Trophoblast cell (in vitro differentiated cells and primary cell): ENCODE results near the gene IKZF2.

ENCODE experiments used
- DNase-seq, 2 donors: peaks; one replicate each; pipeline ENCODE4 v3.0.0-alpha.2; 2016
- H2AFZ ChIP-seq: 2 replicates; pipeline ENCODE4 v1.6.1; 2013; ENCODE audit warnings: low read length, moderate library complexity, mild to moderate bottlenecking; ENCODE audit not compliant: insufficient read depth, poor library complexity
- H2AK5ac ChIP-seq: 2 replicates; pipeline ENCODE4 v1.6.1; 2013; ENCODE audit warnings: mild to moderate bottlenecking, low read length
- H2BK120ac ChIP-seq: 2 replicates; pipeline ENCODE4 v1.6.1; 2013; ENCODE audit warnings: low read length, mild to moderate bottlenecking, moderate library complexity; ENCODE audit not compliant: insufficient read depth, poor library complexity
- H2BK12ac ChIP-seq: 2 replicates; pipeline ENCODE4 v1.6.1; 2013; ENCODE audit warnings: mild to moderate bottlenecking, low read length, moderate library complexity
- H2BK5ac ChIP-seq: 2 replicates; pipeline ENCODE4 v1.6.1; 2013; ENCODE audit warnings: low read length, low read depth, moderate library complexity, mild to moderate bottlenecking; ENCODE audit not compliant: poor library complexity
- H3K14ac ChIP-seq: 2 replicates; pipeline ENCODE4 v1.6.1; 2013; ENCODE audit warnings: mild to moderate bottlenecking, low read length
- H3K18ac ChIP-seq: 2 replicates; pipeline ENCODE4 v1.6.1; 2013; ENCODE audit warnings: mild to moderate bottlenecking, low read length
- H3K23ac ChIP-seq: 2 replicates; pipeline ENCODE4 v1.6.1; 2013; ENCODE audit warnings: low read length
- H3K27ac ChIP-seq: 2 replicates; pipeline ENCODE4 v1.5.1; 2013; ENCODE audit warnings: low read depth, mild to moderate bottlenecking, inconsistent platforms, low read length, moderate library complexity
- H3K27me3 ChIP-seq: 2 replicates; pipeline ENCODE4 v1.6.1; 2013; ENCODE audit warnings: inconsistent platforms, mild to moderate bottlenecking, low read length, moderate library complexity; ENCODE audit not compliant: insufficient read depth
- H3K36me3 ChIP-seq, 2 experiments: 1 replicate in 1 of 2; 2 replicates in 1 of 2; pipeline ENCODE4 v1.6.1; 2013; ENCODE audit warnings: low read length in 2 of 2, mild to moderate bottlenecking in 2 of 2, moderate library complexity in 1 of 2; ENCODE audit not compliant: insufficient read depth in 2 of 2, control insufficient read depth in 1 of 2
- H3K4ac ChIP-seq: 2 replicates; pipeline ENCODE4 v1.6.1; 2013; ENCODE audit warnings: low read depth, mild to moderate bottlenecking, low read length, moderate library complexity
- H3K4me1 ChIP-seq, 2 experiments: 1 replicate in 1 of 2; 2 replicates in 1 of 2; pipeline ENCODE4 v1.6.1; 2013; ENCODE audit warnings: low read length in 2 of 2, mild to moderate bottlenecking in 2 of 2, moderate library complexity in 1 of 2; ENCODE audit not compliant: insufficient read depth in 2 of 2, control insufficient read depth in 1 of 2
- H3K4me2 ChIP-seq: 2 replicates; pipeline ENCODE4 v1.6.1; 2013; ENCODE audit warnings: inconsistent platforms, mild to moderate bottlenecking, low read length, moderate library complexity
- H3K4me3 ChIP-seq: 2 replicates; pipeline ENCODE4 v1.5.1; 2013; ENCODE audit warnings: mild to moderate bottlenecking, low read depth, low read length, inconsistent platforms
- H3K79me1 ChIP-seq: one replicate; pipeline ENCODE4 v1.6.1; 2013; ENCODE audit warnings: low read length
- H3K79me2 ChIP-seq: 2 replicates; pipeline ENCODE4 v1.6.1; 2013; ENCODE audit warnings: low read length, mild to moderate bottlenecking; ENCODE audit not compliant: control insufficient read depth, insufficient read depth, poor library complexity
- H3K9ac ChIP-seq: 2 replicates; pipeline ENCODE4 v1.6.1; 2013; ENCODE audit warnings: mild to moderate bottlenecking, low read length
- H3K9me3 ChIP-seq: 2 replicates; pipeline ENCODE4 v1.6.1; 2013; ENCODE audit warnings: low read depth, mild to moderate bottlenecking, control low read depth, inconsistent platforms, low read length; ENCODE audit not compliant: insufficient read depth
- H4K12ac ChIP-seq: 2 replicates; pipeline ENCODE4 v1.6.1; 2013; ENCODE audit warnings: low read depth, mild to moderate bottlenecking, low read length, moderate library complexity
- H4K8ac ChIP-seq: 2 replicates; pipeline ENCODE4 v1.6.1; 2013; ENCODE audit warnings: low read depth, mild to moderate bottlenecking, low read length, moderate library complexity
- H4K91ac ChIP-seq: one replicate; pipeline ENCODE4 v1.6.1; 2013; ENCODE audit warnings: low read depth, mild to moderate bottlenecking, low read length, moderate library complexity
- WGBS: extraction: QIAGEN DNeasy Blood & Tissue Kit; methylation state at CpG from one replicate; pipeline ENCODE4 v1.1.7; 2013; ENCODE audit warnings: missing lambda C conversion rate; ENCODE audit not compliant: insufficient read length, insufficient coverage; ENCODE audit errors: extremely low coverage; 5-methylcytosine and 5-hydroxymethylcytosine counted together

IKZF2 gene

DNA sequence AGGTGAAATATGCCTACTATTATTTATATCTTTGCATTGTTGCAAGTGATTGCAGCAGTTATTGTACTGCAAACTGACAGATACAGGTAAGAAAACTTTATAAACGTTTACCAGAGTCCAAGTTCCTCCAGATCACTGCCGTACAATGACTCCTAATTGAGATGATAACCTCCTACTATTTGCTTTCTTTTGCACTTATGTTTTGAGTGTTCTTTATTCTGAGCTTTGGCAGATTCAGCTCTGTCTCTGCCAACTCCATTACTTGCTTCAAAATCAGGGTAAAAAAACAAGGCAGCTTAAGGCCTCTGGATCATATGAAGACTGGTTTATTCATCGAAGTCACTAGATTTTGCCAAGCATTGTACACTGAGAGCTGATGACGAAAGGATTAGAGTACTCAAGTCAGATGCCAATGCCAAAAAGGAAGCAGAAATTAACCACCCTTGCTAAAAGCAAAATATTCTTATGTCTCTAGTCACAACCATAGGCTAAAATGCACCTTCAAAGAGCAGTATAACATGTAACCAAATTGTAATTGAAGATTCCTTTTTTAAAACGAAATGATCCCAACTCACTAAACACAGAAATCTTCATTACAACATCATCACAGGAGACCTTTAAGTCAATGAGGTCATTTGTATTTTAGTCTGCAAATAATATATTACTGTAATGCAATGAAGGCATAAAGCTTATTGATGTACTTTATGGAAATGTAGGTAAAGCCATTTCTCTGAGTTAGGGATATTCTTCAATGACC lies 10.5 kb upstream of the IKZF2 start:
- no peaks in the 10 kb centered on the region for H3K36me3 ChIP-seq
- no peak overlapping the region for H3K4me2 ChIP-seq
- no peaks in the 10 kb centered on the region for H3K79me2 ChIP-seq
- peaks cover 0 to 1% of the 10 kb centered on the region in 2 experiments for H3K4me1 ChIP-seq
- H2BK120ac ChIP-seq: no peak overlapping the region
- H3K27ac ChIP-seq: no peak overlapping the region
- H3K79me1 ChIP-seq: no peaks in the 10 kb centered on the region
- H3K18ac ChIP-seq: no peak overlapping the region
- H3K9ac ChIP-seq: no peak overlapping the region
- H4K8ac ChIP-seq: no peak overlapping the region
- H2BK5ac ChIP-seq: no peak overlapping the region
- H2AK5ac ChIP-seq: no peak overlapping the region
- H3K4ac ChIP-seq: no peak overlapping the region
- no peak overlapping the region for H4K91ac ChIP-seq
- no peak for DNase-seq
- no peak overlapping the region for H3K23ac ChIP-seq
- no peaks in the 10 kb centered on the region for H3K27me3 ChIP-seq
- H4K12ac ChIP-seq: no peak overlapping the region
- H2AFZ ChIP-seq: no peak overlapping the region
- no peak overlapping the region for H3K4me3 ChIP-seq
- no peaks in the 10 kb centered on the region for H3K9me3 ChIP-seq
- H3K14ac ChIP-seq: no peak overlapping the region
- WGBS: no CpG with 5 or more reads among the region's 5 CpGs
- H2BK12ac ChIP-seq: no peak overlapping the region

DNA sequence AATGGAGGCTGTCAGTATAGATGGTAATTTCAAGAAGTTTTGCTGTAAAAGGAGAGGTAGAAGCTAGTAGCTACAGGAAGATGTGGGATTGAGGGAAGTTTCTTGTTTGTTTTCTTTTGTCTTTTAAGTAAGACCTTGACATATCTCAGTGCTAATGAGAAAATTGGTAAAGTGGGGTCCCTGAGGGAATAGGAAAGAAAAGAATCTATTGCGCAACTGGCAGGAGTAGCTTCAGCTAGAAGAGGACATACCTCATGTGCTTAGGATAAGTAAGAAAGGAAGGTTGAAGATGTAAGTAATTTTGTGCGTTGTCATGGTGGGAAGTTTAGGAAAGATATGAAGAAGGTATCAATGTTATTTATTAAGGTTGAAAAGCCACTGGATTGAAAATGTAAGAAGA lies 8.4 kb upstream of the IKZF2 start:
- H3K9ac ChIP-seq: no peak overlapping the region
- H3K27me3 ChIP-seq: no peaks in the 10 kb centered on the region
- no peak overlapping the region for H3K14ac ChIP-seq
- H2BK5ac ChIP-seq: no peak overlapping the region
- no peak overlapping the region for H2BK120ac ChIP-seq
- no peaks in the 10 kb centered on the region for H3K79me2 ChIP-seq
- H3K27ac ChIP-seq: no peak overlapping the region
- H2AK5ac ChIP-seq: no peak overlapping the region
- no peak overlapping the region for H3K4me3 ChIP-seq
- no peak overlapping the region for H3K18ac ChIP-seq
- no peak overlapping the region for H2AFZ ChIP-seq
- peaks cover 0 to 1% of the 10 kb centered on the region in 2 experiments for H3K4me1 ChIP-seq
- no peaks in the 10 kb centered on the region for H3K79me1 ChIP-seq
- no peak overlapping the region for H2BK12ac ChIP-seq
- no peak overlapping the region for H4K91ac ChIP-seq
- no peak for DNase-seq
- H4K8ac ChIP-seq: no peak overlapping the region
- no peak overlapping the region for H3K4ac ChIP-seq
- no peaks in the 10 kb centered on the region for H3K9me3 ChIP-seq
- no peak overlapping the region for H4K12ac ChIP-seq
- no peaks in the 10 kb centered on the region for H3K36me3 ChIP-seq
- no peak overlapping the region for H3K4me2 ChIP-seq
- WGBS: 100% methylated on average over 1 of the region's 2 CpGs
- H3K23ac ChIP-seq: no peak overlapping the region

DNA sequence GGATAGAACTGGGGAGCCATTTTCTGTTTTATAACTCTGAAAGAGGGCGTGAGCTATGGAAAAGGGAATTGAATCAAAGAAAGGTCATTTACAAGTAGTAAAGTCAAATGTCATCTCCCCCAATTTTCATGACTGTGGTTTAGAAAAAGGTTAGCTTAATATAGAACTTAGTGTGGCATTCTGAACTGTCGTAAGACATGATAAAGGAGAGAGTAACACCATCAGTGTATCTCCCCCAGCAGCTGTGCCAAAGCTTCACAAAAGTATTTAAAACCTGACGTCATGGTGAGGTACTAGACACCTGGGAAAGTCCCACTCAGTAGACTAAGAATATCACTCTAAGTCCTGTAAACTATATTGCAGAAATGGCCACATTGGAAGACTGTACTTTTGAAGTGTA lies 5.8 kb upstream of the IKZF2 start:
- no peak overlapping the region for H3K4ac ChIP-seq

DNA sequence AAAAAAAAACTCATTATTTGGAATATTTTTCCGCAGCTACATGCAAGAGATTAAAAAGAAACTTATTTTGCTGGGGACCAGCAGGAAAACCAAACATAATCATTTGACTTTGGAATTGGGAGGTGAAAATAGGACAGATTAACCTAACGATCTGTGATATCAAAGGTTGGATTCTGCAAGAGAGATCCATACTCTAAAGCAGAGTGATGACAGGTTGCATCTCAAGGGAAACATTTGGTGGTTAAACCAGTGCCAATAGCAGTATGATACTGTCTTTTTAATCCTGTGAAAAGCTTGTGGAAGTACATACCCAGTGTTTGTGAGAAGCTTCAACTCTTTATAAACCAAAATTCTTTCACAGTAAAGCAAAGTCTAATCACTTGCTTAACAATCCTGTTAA lies 5.3 kb upstream of the IKZF2 start:
- no peaks in the 10 kb centered on the region for H3K36me3 ChIP-seq
- H3K79me1 ChIP-seq: peaks cover 5% of the 10 kb centered on the region
- no peak overlapping the region for H2AFZ ChIP-seq
- no peak overlapping the region for H2BK120ac ChIP-seq
- peaks cover 0 to 1% of the 10 kb centered on the region in 2 experiments for H3K4me1 ChIP-seq
- H3K14ac ChIP-seq: no peak overlapping the region
- no peak overlapping the region for H4K8ac ChIP-seq
- no peaks in the 10 kb centered on the region for H3K27me3 ChIP-seq
- no peak overlapping the region for H3K9ac ChIP-seq
- H3K79me2 ChIP-seq: peaks cover 2% of the 10 kb centered on the region
- WGBS: no CpG with 5 or more reads among the region's 2 CpGs
- no peak overlapping the region for H3K4me2 ChIP-seq
- H3K27ac ChIP-seq: no peak overlapping the region
- H4K91ac ChIP-seq: no peak overlapping the region
- no peak overlapping the region for H3K4ac ChIP-seq
- H2BK12ac ChIP-seq: no peak overlapping the region
- H2BK5ac ChIP-seq: no peak overlapping the region
- DNase-seq: no peak
- no peak overlapping the region for H3K23ac ChIP-seq
- no peaks in the 10 kb centered on the region for H3K9me3 ChIP-seq
- H3K4me3 ChIP-seq: no peak overlapping the region
- no peak overlapping the region for H4K12ac ChIP-seq
- no peak overlapping the region for H3K18ac ChIP-seq
- no peak overlapping the region for H2AK5ac ChIP-seq

More for the DNA sequence above, 5.8 kb upstream of the IKZF2 start:
- Histone ChIP-seq H2BK5ac (no peak overlapping the region), H3K18ac (no peak overlapping the region), H2BK12ac (no peak overlapping the region), H3K4me1 (peaks cover 0 to 1% of the 10 kb centered on the region in 2 experiments), H4K8ac (no peak overlapping the region), H3K4me3 (no peak overlapping the region), H4K91ac (no peak overlapping the region), H3K27ac (no peak overlapping the region), H3K4me2 (no peak overlapping the region), H3K23ac (no peak overlapping the region), H3K9me3 (no peaks in the 10 kb centered on the region), H3K14ac (no peak overlapping the region), H3K36me3 (no peaks in the 10 kb centered on the region), H3K27me3 (no peaks in the 10 kb centered on the region), H2AFZ (no peak overlapping the region), H3K9ac (no peak overlapping the region), H3K79me2 (no peaks in the 10 kb centered on the region), H2AK5ac (no peak overlapping the region), H3K79me1 (no peaks in the 10 kb centered on the region), H4K12ac (no peak overlapping the region), H2BK120ac (no peak overlapping the region)
- no CpG with 5 or more reads among the region's 3 CpGs for WGBS
- peak in 1 of 2 donors; percentile 43 for DNase-seq
